ENCODE results near the gene TMEM256. TPM values are rescaled to one million over a fixed set of nuclear protein-coding genes. Genes with fewer than 3 reads are reported as not detected.

Gene TMEM256
- total RNA-seq, 1 donor from 2014 or later, result 67.8 TPM

- H3K36me3 ChIP-seq, result no peaks in the 10 kb centered on the region
- H3K4me3 ChIP-seq, result peak within 1 kb of the TSS; percentile 69
- no peak for TF ChIP-seq CTCF (IDR thresholded peaks at IDR 0.05; ENCODE audit: borderline replicate concordance)
- peaks cover 67% of the 10 kb centered on the region for H3K4me1 ChIP-seq
- H3K27me3 ChIP-seq (ENCODE audit: low read depth), result peaks cover 28% of the 10 kb centered on the region
- no peak for DNase-seq
- no peaks in the 10 kb centered on the region for H3K9me3 ChIP-seq (replicated peaks)
- H3K27ac ChIP-seq (replicated peaks), result peak within 1 kb of the TSS; percentile 82
- intact Hi-C loops (cut with micrococcal nuclease), result no loop called here
These were observed 35.7 kb upstream of the TMEM256 start, which contains the start of gene FGF11 for GRCh38 chr17:7439462-7440112. Gene FGF11 (plus strand): TSS chr17:7439512. CDS start chr17:7439621, 109 bp downstream.

- peak overlapping the region; percentile 75 for H3K27ac ChIP-seq (replicated peaks)
- intact Hi-C loops (cut with micrococcal nuclease), result no loop called here
- TF ChIP-seq CTCF (IDR thresholded peaks at IDR 0.05; ENCODE audit: borderline replicate concordance), result no peak
- H3K27me3 ChIP-seq (ENCODE audit: low read depth), result peaks cover 28% of the 10 kb centered on the region
- peak overlapping the region; percentile 69 for H3K4me3 ChIP-seq
- H3K36me3 ChIP-seq, result no peaks in the 10 kb centered on the region
- no peak for DNase-seq
- H3K9me3 ChIP-seq (replicated peaks), result no peaks in the 10 kb centered on the region
- H3K4me1 ChIP-seq, result peaks cover 64% of the 10 kb centered on the region
These were observed 35.0 kb upstream of the TMEM256 start for GRCh38 chr17:7438656-7439460.

- DNase-seq, result peak; percentile 78
- H3K4me3 ChIP-seq, result peak overlapping the region; percentile 69
- H3K27ac ChIP-seq (replicated peaks), result peak overlapping the region; percentile 75
- TF ChIP-seq CTCF (IDR thresholded peaks at IDR 0.05; ENCODE audit: borderline replicate concordance), result no peak
- H3K4me1 ChIP-seq, result peaks cover 64% of the 10 kb centered on the region
- no peaks in the 10 kb centered on the region for H3K9me3 ChIP-seq (replicated peaks)
- peaks cover 28% of the 10 kb centered on the region for H3K27me3 ChIP-seq (ENCODE audit: low read depth)
- H3K36me3 ChIP-seq, result no peaks in the 10 kb centered on the region
- intact Hi-C loops (cut with micrococcal nuclease), result no loop called here
These were observed 34.2 kb upstream of the TMEM256 start for GRCh38 chr17:7437950-7438614.

GRCh38 chr17:7437369-7437863, 33.5 kb upstream of the TMEM256 start:
- no peaks in the 10 kb centered on the region for H3K36me3 ChIP-seq
- H3K27me3 ChIP-seq (ENCODE audit: low read depth), result peaks cover 28% of the 10 kb centered on the region
- H3K9me3 ChIP-seq (replicated peaks), result no peaks in the 10 kb centered on the region
- peak overlapping the region; percentile 69 for H3K4me3 ChIP-seq
- no peak for DNase-seq
- intact Hi-C loops (cut with micrococcal nuclease), result no loop called here
- peaks cover 64% of the 10 kb centered on the region for H3K4me1 ChIP-seq
- TF ChIP-seq CTCF (IDR thresholded peaks at IDR 0.05; ENCODE audit: borderline replicate concordance), result no peak
- H3K27ac ChIP-seq (replicated peaks), result peak overlapping the region; percentile 75
